GM08714 (cell line): ENCODE data around the gene AGBL4.
"Not testable (repeated sequence)": the region's sequence is repeated elsewhere in the genome, so short reads cannot be mapped to it uniquely, and the experiment has no call there.

Experiments used
- H3K4me3 ChIP-seq: fragments of 200-500 bp; sonication (Bioruptor generic); 2 replicates; pipeline ENCODE4 v1.5.1; 2014; ENCODE audit warnings: mild to moderate bottlenecking, low read length, inconsistent platforms
- ZNF274 ChIP-seq: IDR thresholded peaks from 2 replicates; pipeline ENCODE4 v1.6.1; 2012; ENCODE audit warnings: mild to moderate bottlenecking, low read depth, low read length

The AGBL4 gene

GRCh38 chr1:49337251-49337650 is 686.5 kb downstream of the AGBL4 start:
- H3K4me3 ChIP-seq, result no peak overlapping the region
- TF ChIP-seq ZNF274, result no peak

- H3K4me3 ChIP-seq, result no peak overlapping the region
- no peak for TF ChIP-seq ZNF274
Observed at GRCh38 chr1:49333906-49334305, 689.8 kb downstream of the AGBL4 start.

- TF ChIP-seq ZNF274, result no peak
- no peak overlapping the region for H3K4me3 ChIP-seq
Observed at GRCh38 chr1:49331066-49331852, 692.5 kb downstream of the AGBL4 start.

- TF ChIP-seq ZNF274, result no peak
- no peak overlapping the region for H3K4me3 ChIP-seq
Observed at GRCh38 chr1:49323925-49324540, 699.7 kb downstream of the AGBL4 start.

GRCh38 chr1:49320493-49320892 is 703.3 kb downstream of the AGBL4 start:
- H3K4me3 ChIP-seq, result not testable (repeated sequence)

GRCh38 chr1:49319426-49319963 is 704.3 kb downstream of the AGBL4 start:
- H3K4me3 ChIP-seq, result no peak overlapping the region
- TF ChIP-seq ZNF274, result no peak

GRCh38 chr1:49318218-49318617 is 705.5 kb downstream of the AGBL4 start:
- TF ChIP-seq ZNF274, result no peak
- no peak overlapping the region for H3K4me3 ChIP-seq

GRCh38 chr1:49307457-49307856 is 716.3 kb downstream of the AGBL4 start:
- H3K4me3 ChIP-seq, result no peak overlapping the region

GRCh38 chr1:49306507-49307070 is 717.2 kb downstream of the AGBL4 start:
- H3K4me3 ChIP-seq, result no peak overlapping the region
- no peak for TF ChIP-seq ZNF274

More at GRCh38 chr1:49307457-49307856, 716.3 kb downstream of the AGBL4 start:
- no peak for TF ChIP-seq ZNF274

GRCh38 chr1:49302400-49302799 is 721.4 kb downstream of the AGBL4 start:
- H3K4me3 ChIP-seq, result not testable (repeated sequence)

- no peak overlapping the region for H3K4me3 ChIP-seq
- no peak for TF ChIP-seq ZNF274
Observed at GRCh38 chr1:49298304-49298703, 725.5 kb downstream of the AGBL4 start.

- no peak for TF ChIP-seq ZNF274
Observed at GRCh38 chr1:49297783-49298182, 726.0 kb downstream of the AGBL4 start.

GRCh38 chr1:49294539-49294938 is 729.2 kb downstream of the AGBL4 start:
- TF ChIP-seq ZNF274, result no peak
- H3K4me3 ChIP-seq, result no peak overlapping the region

More at GRCh38 chr1:49297783-49298182, 726.0 kb downstream of the AGBL4 start:
- no peak overlapping the region for H3K4me3 ChIP-seq

GRCh38 chr1:49293016-49293415 is 730.7 kb downstream of the AGBL4 start:
- H3K4me3 ChIP-seq, result no peak overlapping the region
- TF ChIP-seq ZNF274, result no peak

GRCh38 chr1:49257211-49258049 is 766.3 kb downstream of the AGBL4 start:
- not testable (repeated sequence) for H3K4me3 ChIP-seq
